Fibroblast of lung (primary cell): ENCODE measurements around the gene PAGR1. TPM values are rescaled to one million over a fixed set of nuclear protein-coding genes. Genes with fewer than 3 reads are reported as not detected.

ENCODE experiments used
- DNase-seq, 2 donors: peaks; one replicate each; pipeline versions ENCODE4 v3.0.0 to v3.0.0-alpha.2; 2010; ENCODE audit warnings: low read depth in 2 of 2
- H2AFZ ChIP-seq: 2 replicates; pipeline ENCODE4 v1.5.1; 2012; ENCODE audit warnings: low read length, control low read depth, inconsistent platforms
- H3K27ac ChIP-seq: 2 replicates; pipeline ENCODE4 v1.5.1; 2011; ENCODE audit warnings: low read length, control low read depth; ENCODE audit not compliant: insufficient read depth
- H3K27me3 ChIP-seq: 2 replicates; pipeline ENCODE4 v1.5.1; 2011; ENCODE audit warnings: mild to moderate bottlenecking, low read length; ENCODE audit not compliant: control insufficient read depth, insufficient read depth
- H3K36me3 ChIP-seq: 2 replicates; pipeline ENCODE4 v1.5.1; 2011; ENCODE audit warnings: low read length; ENCODE audit not compliant: control insufficient read depth, insufficient read depth
- H3K4me1 ChIP-seq: 2 replicates; pipeline ENCODE4 v1.5.1; 2011; ENCODE audit warnings: low read length; ENCODE audit not compliant: control insufficient read depth, insufficient read depth; ENCODE audit errors: extremely low read depth
- H3K4me2 ChIP-seq: 2 replicates; pipeline ENCODE4 v1.5.1; 2011; ENCODE audit warnings: low read length, control low read depth; ENCODE audit not compliant: insufficient read depth; ENCODE audit errors: extremely low read depth
- H3K4me3 ChIP-seq, 4 experiments: fragments of 200-600 bp in 1 of 4; sonication (generic) in 1 of 4; replicated peaks in 1 of 4; 2 replicates each; pipeline ENCODE4 v1.5.1; 2011 to 2016; ENCODE audit warnings: low read length in 4 of 4, low read depth in 3 of 4, mild to moderate bottlenecking in 3 of 4, control low read depth in 2 of 4, inconsistent platforms in 1 of 4, mixed read lengths in 1 of 4; ENCODE audit not compliant: insufficient read depth in 1 of 4; ENCODE audit errors: control extremely low read depth in 1 of 4
- H3K79me2 ChIP-seq: 2 replicates; pipeline ENCODE4 v1.5.1; 2012; ENCODE audit warnings: mild to moderate bottlenecking, low read length, inconsistent platforms; ENCODE audit not compliant: control insufficient read depth, insufficient read depth
- H3K9ac ChIP-seq: 2 replicates; pipeline ENCODE4 v1.5.1; 2011; ENCODE audit warnings: mild to moderate bottlenecking, low read length, control low read depth; ENCODE audit not compliant: insufficient read depth
- H3K9me3 ChIP-seq: 2 replicates; pipeline ENCODE4 v1.5.1; 2012; ENCODE audit warnings: low read depth, low read length; ENCODE audit not compliant: control insufficient read depth, insufficient read depth
- H4K20me1 ChIP-seq: 2 replicates; pipeline ENCODE4 v1.5.1; 2011; ENCODE audit warnings: low read length; ENCODE audit not compliant: control insufficient read depth, insufficient read depth; ENCODE audit errors: extremely low read depth
- CTCF ChIP-seq, 2 donors: IDR thresholded peaks in 1 of 2; conservative IDR thresholded peaks in 1 of 2; 1 replicate in 1 of 2; 2 replicates in 1 of 2; pipeline ENCODE4 v1.5.1; 2011 to 2012; ENCODE audit warnings: low read length in 2 of 2, control low read depth in 1 of 2, inconsistent platforms in 1 of 2, low read depth in 1 of 2, mild to moderate bottlenecking in 1 of 2
- EZH2 ChIP-seq: IDR thresholded peaks from 2 replicates; pipeline ENCODE4 v1.5.1; 2012; ENCODE audit warnings: low read length, control low read depth, mild to moderate bottlenecking; ENCODE audit errors: missing control alignments
- polyA minus RNA-seq: library from RNA; depleted of rRNA, polyadenylated mRNA; stranded (reverse); fragments of >200 nt; gene quantifications from 2 replicates; pipeline ENCODE4 v1.2.3, GENCODE V29; 2011; ENCODE audit warnings: low replicate concordance
- polyA plus RNA-seq, 2 donors: library from polyadenylated mRNA; depleted of rRNA in 1 of 2; stranded (reverse) in 1 of 2; unstranded in 1 of 2; fragments of >200 nt; gene quantifications; 2 replicates each; pipeline ENCODE4 v1.2.1, GENCODE V29; 2011 to 2012; ENCODE audit warnings: missing spikeins in 1 of 2
- total RNA-seq: library from RNA; depleted of rRNA; stranded (reverse); fragments of >200 nt; gene quantifications from 2 replicates; pipeline ENCODE4 v1.2.1, GENCODE V29; 2014

Gene PAGR1
- total RNA-seq (10.7 and 12.1 TPM in 2 replicates), polyA plus RNA-seq (10.0 and 16.2 TPM in 2 replicates), polyA minus RNA-seq (1.2 and 1.7 TPM in 2 replicates)
- polyA plus RNA-seq (2012): 12.3 and 19.5 TPM in 2 replicates

DNA sequence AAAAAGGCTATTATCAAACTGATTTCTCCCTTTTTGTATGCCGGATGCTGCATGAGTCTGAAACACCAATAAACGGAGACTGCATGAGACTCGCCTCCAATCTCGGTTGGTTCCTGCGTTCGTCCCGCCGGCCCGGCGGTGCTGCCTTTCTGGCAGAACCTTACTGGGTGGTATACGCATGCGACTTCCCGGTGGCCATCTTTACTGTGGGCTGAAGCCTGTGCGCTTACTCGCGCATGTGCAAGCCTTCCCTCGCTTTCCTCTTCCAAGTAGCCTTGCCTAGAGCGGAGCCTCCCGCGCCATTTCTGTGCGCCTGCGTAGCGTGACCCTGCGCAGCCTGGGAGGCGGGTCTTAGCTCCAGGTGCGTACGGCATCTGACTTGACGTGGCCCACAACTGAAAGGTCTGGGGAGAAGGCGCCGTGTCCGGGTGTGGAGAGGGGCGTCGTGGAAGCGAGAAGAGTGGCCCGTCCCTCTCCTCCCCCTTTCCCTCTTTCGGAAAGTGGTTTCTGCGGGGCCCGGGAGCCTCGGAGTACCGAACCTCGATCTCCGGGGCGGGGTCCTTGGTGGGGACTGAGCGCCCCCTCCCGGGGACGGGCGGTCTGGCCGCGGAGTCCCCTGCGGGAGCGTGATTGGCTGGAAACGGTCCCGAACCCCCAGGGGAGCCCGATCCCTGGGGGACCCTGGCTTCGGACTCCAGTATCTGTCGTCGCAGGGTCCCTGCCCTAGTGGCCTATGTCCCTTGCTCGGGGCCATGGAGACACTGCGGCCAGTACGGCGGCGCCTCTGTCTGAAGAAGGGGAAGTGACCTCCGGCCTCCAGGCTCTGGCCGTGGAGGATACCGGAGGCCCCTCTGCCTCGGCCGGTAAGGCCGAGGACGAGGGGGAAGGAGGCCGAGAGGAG is at the start of gene PAGR1:
Gene PAGR1, plus strand, starts transcription at position 360 of the 901 bp plus-strand sequence. Its CDS starts 374 bp downstream, at position 734.
- H2AFZ ChIP-seq: peak within 1 kb of the TSS; percentile 97
- no peak for TF ChIP-seq EZH2
- TF ChIP-seq CTCF (conservative IDR thresholded peaks at IDR 0.05 in 1 of 2, IDR thresholded peaks at IDR 0.05 in 1 of 2; ENCODE audit: low read depth in 1 of 2, low read length in 2 of 2): peak; percentile 72 to 78
- peaks cover 43% of the 10 kb centered on the region for H3K79me2 ChIP-seq

GRCh38 chr16:29766571-29766970 is 49.4 kb upstream of the PAGR1 start:
- Histone ChIP-seq H3K79me2 (no peaks in the 10 kb centered on the region), H2AFZ (no peak overlapping the region), H4K20me1 (no peaks in the 10 kb centered on the region), H3K9ac (no peak overlapping the region), H3K27me3 (peaks cover 4% of the 10 kb centered on the region), H3K27ac (no peak overlapping the region), H3K36me3 (no peaks in the 10 kb centered on the region), H3K4me1 (no peaks in the 10 kb centered on the region), H3K4me3 (no peak overlapping the region), H3K9me3 (no peaks in the 10 kb centered on the region), H3K4me2 (no peak overlapping the region)
- DNase-seq: no peak
- TF ChIP-seq EZH2 (no peak), CTCF (conservative IDR thresholded peaks at IDR 0.05 in 1 of 2, IDR thresholded peaks at IDR 0.05 in 1 of 2; ENCODE audit: low read depth in 1 of 2, low read length in 2 of 2) (no peak)

More for the DNA sequence above, at the start of gene PAGR1:
- Histone ChIP-seq H3K4me1 (peaks cover 36% of the 10 kb centered on the region), H3K36me3 (peaks cover 8% of the 10 kb centered on the region), H3K27me3 (no peaks in the 10 kb centered on the region), H3K4me3 (peak within 1 kb of the TSS; percentile 73 to 89 (median 84)), H3K9me3 (no peaks in the 10 kb centered on the region), H3K9ac (peak within 1 kb of the TSS; percentile 75), H3K4me2 (peak within 1 kb of the TSS; percentile 95), H3K27ac (peak within 1 kb of the TSS; percentile 94), H4K20me1 (no peaks in the 10 kb centered on the region)
- DNase-seq: peak; percentile 100

GRCh38 chr16:29767062-29767461 is 48.9 kb upstream of the PAGR1 start:
- Histone ChIP-seq H3K4me3 (no peak overlapping the region), H3K36me3 (no peaks in the 10 kb centered on the region), H3K9me3 (no peaks in the 10 kb centered on the region), H3K4me2 (no peak overlapping the region), H3K9ac (no peak overlapping the region), H4K20me1 (no peaks in the 10 kb centered on the region), H3K27ac (no peak overlapping the region), H2AFZ (no peak overlapping the region), H3K27me3 (peaks cover 4% of the 10 kb centered on the region), H3K79me2 (no peaks in the 10 kb centered on the region), H3K4me1 (no peaks in the 10 kb centered on the region)
- no peak for TF ChIP-seq CTCF (conservative IDR thresholded peaks at IDR 0.05 in 1 of 2, IDR thresholded peaks at IDR 0.05 in 1 of 2; ENCODE audit: low read depth in 1 of 2, low read length in 2 of 2)
- TF ChIP-seq EZH2: no peak
- DNase-seq: no peak
